ENCODE data around the gene NME7.
"Not testable (repeated sequence)": the region's sequence is repeated elsewhere in the genome, so short reads cannot be mapped to it uniquely, and the experiment has no call there.

The NME7 gene

GRCh38 chr1:169126335-169126734, 241.3 kb downstream of the NME7 start:
- Mint-ChIP-seq H3K27ac (no peak overlapping the region), H3K4me1 (peaks cover 10% of the 10 kb centered on the region), H3K27me3 (no peaks in the 10 kb centered on the region), H3K9me3 (no peaks in the 10 kb centered on the region), H3K4me3 (no peak overlapping the region)
- DNase-seq (no peak), ATAC-seq (no peak)

GRCh38 chr1:169125597-169125996, 242.0 kb downstream of the NME7 start:
- H3K4me1 Mint-ChIP-seq = peaks cover 10% of the 10 kb centered on the region
- not testable (repeated sequence) for H3K9me3 Mint-ChIP-seq, H3K27ac Mint-ChIP-seq, H3K4me3 Mint-ChIP-seq, H3K27me3 Mint-ChIP-seq, ATAC-seq, DNase-seq

GRCh38 chr1:169124459-169124858, 243.1 kb downstream of the NME7 start:
- no peaks in the 10 kb centered on the region for H3K27me3 Mint-ChIP-seq
- ATAC-seq (no peak), DNase-seq (no peak)
- peaks cover 10% of the 10 kb centered on the region for H3K4me1 Mint-ChIP-seq
- H3K27ac Mint-ChIP-seq = no peak overlapping the region
- no peak overlapping the region for H3K4me3 Mint-ChIP-seq
- H3K9me3 Mint-ChIP-seq = no peaks in the 10 kb centered on the region

GRCh38 chr1:169122976-169123375, 244.6 kb downstream of the NME7 start:
- no peak overlapping the region for H3K4me3 Mint-ChIP-seq
- H3K27me3 Mint-ChIP-seq = no peaks in the 10 kb centered on the region
- DNase-seq (no peak), ATAC-seq (no peak)
- H3K4me1 Mint-ChIP-seq = no peaks in the 10 kb centered on the region
- H3K9me3 Mint-ChIP-seq = no peaks in the 10 kb centered on the region
- H3K27ac Mint-ChIP-seq = no peak overlapping the region

- H3K27me3 Mint-ChIP-seq = no peaks in the 10 kb centered on the region
- no peak overlapping the region for H3K4me3 Mint-ChIP-seq
- peak overlapping the region in 1 of 2 donors; percentile 85 for H3K27ac Mint-ChIP-seq
- no peaks in the 10 kb centered on the region for H3K9me3 Mint-ChIP-seq
- DNase-seq = no peak
- H3K4me1 Mint-ChIP-seq = peaks cover 2% of the 10 kb centered on the region
- ATAC-seq = no peak
Observed at GRCh38 chr1:169121146-169121923, 246.3 kb downstream of the NME7 start.

- Mint-ChIP-seq H3K4me3 (no peak overlapping the region), H3K9me3 (no peaks in the 10 kb centered on the region), H3K27ac (no peak overlapping the region), H3K4me1 (peaks cover 7% of the 10 kb centered on the region), H3K27me3 (no peaks in the 10 kb centered on the region)
- ATAC-seq (no peak), DNase-seq (no peak)
Observed at GRCh38 chr1:169120066-169120465, 247.5 kb downstream of the NME7 start.

GRCh38 chr1:169119405-169119804, 248.2 kb downstream of the NME7 start:
- Mint-ChIP-seq H3K4me3 (no peak overlapping the region), H3K27me3 (no peaks in the 10 kb centered on the region), H3K4me1 (peaks cover 7% of the 10 kb centered on the region), H3K9me3 (no peaks in the 10 kb centered on the region), H3K27ac (no peak overlapping the region)
- DNase-seq (no peak), ATAC-seq (no peak)

- ATAC-seq (no peak), DNase-seq (no peak)
- H3K27ac Mint-ChIP-seq = peak overlapping the region in 1 of 2 donors; percentile 50
- H3K27me3 Mint-ChIP-seq = no peaks in the 10 kb centered on the region
- no peaks in the 10 kb centered on the region for H3K9me3 Mint-ChIP-seq
- no peak overlapping the region for H3K4me3 Mint-ChIP-seq
- H3K4me1 Mint-ChIP-seq = peaks cover 7% of the 10 kb centered on the region
Observed at GRCh38 chr1:169118227-169118626, 249.4 kb downstream of the NME7 start.

- no peak for DNase-seq
- H3K4me3 Mint-ChIP-seq = no peak overlapping the region
- H3K27me3 Mint-ChIP-seq = no peaks in the 10 kb centered on the region
- no peak overlapping the region for H3K27ac Mint-ChIP-seq
- ATAC-seq = no peak
- no peaks in the 10 kb centered on the region for H3K9me3 Mint-ChIP-seq
- H3K4me1 Mint-ChIP-seq = peaks cover 7% of the 10 kb centered on the region
Observed at GRCh38 chr1:169117599-169117998, 250.0 kb downstream of the NME7 start.

- Mint-ChIP-seq H3K4me3 (no peak overlapping the region), H3K9me3 (no peaks in the 10 kb centered on the region), H3K4me1 (peaks cover 7% of the 10 kb centered on the region), H3K27ac (no peak overlapping the region), H3K27me3 (no peaks in the 10 kb centered on the region)
- no peak for ATAC-seq
- DNase-seq = no peak
Observed at GRCh38 chr1:169117014-169117413, 250.6 kb downstream of the NME7 start.

GRCh38 chr1:169115891-169116585, 251.6 kb downstream of the NME7 start:
- Mint-ChIP-seq H3K27ac (no peak overlapping the region), H3K9me3 (no peaks in the 10 kb centered on the region), H3K27me3 (no peaks in the 10 kb centered on the region), H3K4me3 (no peak overlapping the region), H3K4me1 (peaks cover 10% of the 10 kb centered on the region)
- DNase-seq = no peak
- no peak for ATAC-seq

- peaks cover 13% of the 10 kb centered on the region for H3K27me3 Mint-ChIP-seq
- H3K4me1 Mint-ChIP-seq = peaks cover 34% of the 10 kb centered on the region
- ATAC-seq (no peak), DNase-seq (no peak)
- no peaks in the 10 kb centered on the region for H3K9me3 Mint-ChIP-seq
- H3K27ac Mint-ChIP-seq = no peak overlapping the region
- H3K4me3 Mint-ChIP-seq = no peak overlapping the region
Observed at GRCh38 chr1:169113613-169114119, 253.9 kb downstream of the NME7 start.

- H3K27ac Mint-ChIP-seq = no peak overlapping the region
- H3K4me3 Mint-ChIP-seq = no peak overlapping the region
- no peaks in the 10 kb centered on the region for H3K9me3 Mint-ChIP-seq
- DNase-seq (no peak), ATAC-seq (no peak)
- peaks cover 16% of the 10 kb centered on the region for H3K27me3 Mint-ChIP-seq
- peaks cover 48% of the 10 kb centered on the region for H3K4me1 Mint-ChIP-seq
Observed at GRCh38 chr1:169112241-169112640, 255.4 kb downstream of the NME7 start.

GRCh38 chr1:169111472-169111871, 256.1 kb downstream of the NME7 start:
- no peak for ATAC-seq
- peaks cover 55% of the 10 kb centered on the region for H3K4me1 Mint-ChIP-seq
- no peak overlapping the region for H3K27ac Mint-ChIP-seq

GRCh38 chr1:169110689-169111447, 256.7 kb downstream of the NME7 start:
- DNase-seq (no peak), ATAC-seq (no peak)
- H3K27me3 Mint-ChIP-seq = peaks cover 20% of the 10 kb centered on the region
- H3K4me3 Mint-ChIP-seq = no peak overlapping the region
- peaks cover 49% of the 10 kb centered on the region for H3K4me1 Mint-ChIP-seq
- H3K27ac Mint-ChIP-seq = no peak overlapping the region
- no peaks in the 10 kb centered on the region for H3K9me3 Mint-ChIP-seq

More at GRCh38 chr1:169111472-169111871, 256.1 kb downstream of the NME7 start:
- no peak overlapping the region for H3K4me3 Mint-ChIP-seq
- DNase-seq = no peak
- peaks cover 20% of the 10 kb centered on the region for H3K27me3 Mint-ChIP-seq
- H3K9me3 Mint-ChIP-seq = no peaks in the 10 kb centered on the region

GRCh38 chr1:169110236-169110635, 257.4 kb downstream of the NME7 start:
- no peaks in the 10 kb centered on the region for H3K9me3 Mint-ChIP-seq
- DNase-seq (no peak), ATAC-seq (no peak)
- peaks cover 52% of the 10 kb centered on the region for H3K4me1 Mint-ChIP-seq
- no peak overlapping the region for H3K4me3 Mint-ChIP-seq
- H3K27me3 Mint-ChIP-seq = peaks cover 20% of the 10 kb centered on the region
- no peak overlapping the region for H3K27ac Mint-ChIP-seq
